T-helper 2 cell treated with Interferon-gamma antibody and Interleukin-4, amounts not matched to agents 100 ng/mL and 5 ng/mL, for 36 hours (primary cell): ENCODE results near the gene ATP8A2. TPM values are rescaled to one million over a fixed set of nuclear protein-coding genes. Genes with fewer than 3 reads are reported as not detected.

ENCODE experiments used
- intact Hi-C: fragments of 100-400 bp; cut with micrococcal nuclease; formaldehyde crosslinking; loops from one replicate; pipeline ENCODE4 v1.15.1; 2023
- total RNA-seq: library from RNA; stranded (reverse); gene quantifications from 2 replicates; pipeline ENCODE4 v1.2.3, GENCODE V29; 2022

ATP8A2 gene
- total RNA-seq, 1 donor from 2014 or later = 0.50 TPM

DNA sequence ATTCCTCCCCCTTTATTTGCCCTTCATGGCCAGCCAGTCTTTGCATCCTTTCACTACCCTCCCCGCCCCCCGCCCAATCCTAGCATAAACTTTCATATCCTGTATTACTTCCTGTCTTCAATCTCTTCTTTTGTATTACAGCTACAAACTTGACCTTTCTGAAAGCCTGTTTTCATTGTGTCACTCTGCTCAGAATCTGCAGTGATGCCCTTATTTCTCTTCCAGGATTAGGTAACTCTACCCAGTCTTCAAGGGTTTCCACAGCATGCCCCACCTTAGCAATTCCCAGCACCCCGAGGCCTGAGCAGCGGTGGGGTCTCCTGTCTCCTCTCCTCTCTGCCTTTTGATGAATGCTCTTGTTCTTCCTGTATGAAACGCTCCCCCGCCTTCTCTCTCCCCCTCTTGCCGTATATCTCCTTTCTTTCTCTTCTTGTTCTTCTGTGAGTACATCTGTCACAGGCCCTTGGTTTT is 534.5 kb downstream of the ATP8A2 start:
- intact Hi-C loops = no loop called here

DNA sequence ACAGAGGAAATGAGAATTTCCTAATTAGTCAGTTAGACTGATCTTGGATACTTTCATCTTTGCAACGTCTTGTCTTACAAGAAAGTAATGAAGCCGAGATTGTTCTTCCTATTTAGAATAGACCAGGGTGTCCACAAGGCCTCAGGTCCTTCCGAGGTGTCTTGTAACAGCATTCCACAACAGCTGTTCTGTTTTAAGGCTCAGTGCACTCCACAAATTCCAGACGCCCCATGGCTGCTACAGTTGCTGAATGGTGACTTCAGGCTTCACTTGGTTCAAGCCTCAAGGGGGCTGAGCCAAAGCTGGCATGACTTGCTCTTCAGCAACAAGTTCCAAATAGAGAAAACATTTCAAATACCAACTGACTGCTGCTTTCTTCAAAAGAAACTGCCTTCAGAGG is 536.6 kb downstream of the ATP8A2 start:
- intact Hi-C loops = no loop called here

DNA sequence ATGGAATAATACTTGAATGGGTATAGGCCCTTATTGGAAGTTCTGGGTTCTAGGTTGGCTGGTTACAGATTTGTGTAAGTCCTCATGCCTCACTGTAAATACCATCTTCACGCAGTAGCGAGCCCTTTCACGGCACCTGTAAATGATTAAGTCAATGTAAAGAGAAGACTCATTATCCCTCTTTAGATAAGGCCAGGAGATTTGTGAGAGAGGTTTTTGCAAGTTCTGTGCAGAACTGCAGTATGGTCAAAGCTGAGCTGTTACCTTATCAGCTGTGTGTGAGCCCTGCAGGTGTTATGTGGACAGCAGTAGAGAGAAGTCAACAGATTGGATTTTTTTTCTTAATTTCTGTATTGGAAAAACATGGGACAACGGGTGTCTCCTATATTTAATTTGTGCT is 538.5 kb downstream of the ATP8A2 start:
- intact Hi-C loops = no loop called here

DNA sequence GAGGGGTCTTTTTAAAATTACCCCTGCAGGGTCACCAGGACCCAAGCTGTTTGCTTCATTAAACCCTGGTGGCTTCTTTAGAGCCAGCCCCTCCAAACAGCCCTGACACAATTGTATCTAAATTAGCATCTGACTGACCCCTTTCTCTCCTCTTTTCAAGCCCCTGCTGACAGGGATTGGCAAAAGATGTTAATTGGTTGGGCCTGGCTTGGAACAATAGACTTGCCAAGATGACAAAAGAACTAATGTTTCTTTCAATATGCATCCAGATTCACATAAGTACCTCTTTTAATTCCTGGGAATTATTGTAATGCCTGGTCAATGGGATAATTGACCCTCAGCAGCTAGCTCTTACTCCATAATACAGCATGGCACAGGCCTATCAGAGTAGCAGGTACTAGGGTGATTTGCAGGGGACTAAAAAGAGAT is 539.2 kb downstream of the ATP8A2 start:
- intact Hi-C loops = no loop called here

DNA sequence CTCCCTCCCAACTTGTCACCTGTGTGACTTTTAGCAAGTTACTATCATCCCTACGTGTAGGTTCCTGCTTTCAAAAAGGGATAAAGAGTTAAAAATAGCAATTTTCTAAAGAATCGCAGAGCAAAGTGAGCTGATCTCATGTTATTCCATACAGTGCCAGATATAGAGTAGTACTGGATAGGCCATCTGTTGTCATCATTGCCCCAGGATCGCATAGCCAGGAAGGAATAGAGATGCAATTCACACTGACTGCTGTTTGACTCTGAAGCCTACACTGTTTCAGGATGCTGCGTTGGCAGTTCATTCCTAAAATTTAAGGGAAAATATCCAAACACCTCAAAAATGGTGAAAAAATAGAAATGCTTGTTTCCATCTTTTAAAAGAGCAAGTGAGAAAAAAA is 541.2 kb downstream of the ATP8A2 start:
- intact Hi-C loops = no loop called here

DNA sequence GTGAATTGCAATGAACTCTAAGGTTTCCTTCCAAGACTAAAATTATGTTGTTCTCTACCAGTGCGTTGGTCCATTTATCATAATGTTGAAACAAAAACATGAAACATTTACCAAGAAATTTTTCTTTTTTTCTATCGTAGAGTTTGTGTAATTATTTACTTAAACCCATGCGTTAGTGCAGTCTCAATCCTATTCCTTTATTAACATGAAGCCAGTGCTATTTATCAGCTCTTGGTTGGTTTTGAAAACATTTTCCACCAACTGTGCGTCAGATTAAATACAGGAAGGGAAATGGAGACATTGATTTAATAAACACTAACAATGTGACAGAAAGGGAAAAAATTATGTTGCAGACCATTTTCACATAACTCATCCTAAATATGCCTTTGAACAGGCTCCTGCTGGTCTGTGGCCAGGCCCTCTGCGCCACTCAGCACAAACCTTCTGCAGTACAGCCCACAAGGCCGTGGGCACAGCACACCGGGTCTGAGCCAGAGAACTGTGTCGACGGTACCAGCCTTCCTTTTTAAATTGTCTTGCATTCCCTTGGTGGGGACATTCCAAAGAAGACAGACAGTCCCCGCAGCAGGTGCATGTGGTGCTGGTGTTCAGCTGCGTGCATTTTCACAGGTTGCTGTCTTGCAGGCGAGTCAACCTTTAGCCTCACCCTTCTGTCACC is 544.2 kb downstream of the ATP8A2 start:
- intact Hi-C loops = no loop called here

DNA sequence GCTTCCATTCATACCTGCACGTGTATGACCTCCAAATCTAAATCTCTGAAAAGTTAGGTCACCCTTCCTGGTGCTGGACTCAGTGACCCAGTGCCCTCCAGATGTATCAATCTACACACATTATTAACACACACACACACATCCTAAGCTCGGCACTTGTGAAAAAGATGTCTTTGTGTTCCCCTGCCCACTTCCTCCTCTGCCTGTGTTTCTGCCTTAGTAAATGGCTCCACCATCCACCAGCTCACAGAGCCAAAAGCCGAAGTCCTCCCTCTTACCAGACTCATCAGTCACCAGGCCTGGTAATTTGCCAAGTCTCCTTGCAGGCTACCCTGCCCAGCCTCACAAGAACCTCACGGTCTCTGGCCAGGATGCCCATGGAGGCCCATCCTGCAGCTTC is 548.5 kb downstream of the ATP8A2 start:
- intact Hi-C loops = no loop called here

DNA sequence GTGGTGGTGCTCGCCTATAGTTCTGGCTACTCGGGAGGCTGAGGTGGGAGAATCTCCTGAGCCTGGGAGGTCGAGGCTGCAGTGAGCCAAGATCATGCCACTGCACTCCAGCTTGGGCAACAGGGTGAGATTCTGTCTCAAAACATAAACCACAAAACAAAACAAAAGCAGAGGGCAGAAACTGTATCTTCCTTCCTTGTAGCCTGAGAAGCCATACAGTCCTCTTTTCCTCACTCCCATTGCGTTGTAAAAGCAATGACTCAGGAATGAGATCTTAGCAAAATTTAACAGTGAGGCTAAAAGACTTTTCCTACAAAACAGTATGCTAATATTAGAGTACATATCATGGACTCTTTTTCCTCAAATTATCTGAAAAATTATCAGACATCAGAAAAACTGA is 549.2 kb downstream of the ATP8A2 start:
- intact Hi-C loops = no loop called here

DNA sequence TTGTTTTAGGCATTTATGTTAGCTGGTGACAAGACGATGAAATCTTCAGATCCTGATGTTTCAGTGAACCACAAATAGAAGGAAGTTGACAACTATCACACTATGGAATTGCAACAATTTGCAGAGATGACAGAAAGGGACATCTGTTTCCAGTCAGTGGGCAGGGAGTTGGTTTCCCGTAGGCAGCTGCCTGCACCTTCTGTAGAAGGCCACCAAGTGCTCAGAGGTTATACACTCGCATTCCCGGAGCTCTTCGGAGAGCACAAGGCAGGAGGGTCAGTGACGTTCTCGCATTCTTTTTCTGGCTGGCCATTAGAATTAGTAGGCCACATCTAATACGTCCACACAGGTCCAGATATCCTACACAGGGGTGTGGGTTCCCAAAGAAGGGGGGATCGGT is 550.6 kb downstream of the ATP8A2 start:
- intact Hi-C loops = no loop called here

DNA sequence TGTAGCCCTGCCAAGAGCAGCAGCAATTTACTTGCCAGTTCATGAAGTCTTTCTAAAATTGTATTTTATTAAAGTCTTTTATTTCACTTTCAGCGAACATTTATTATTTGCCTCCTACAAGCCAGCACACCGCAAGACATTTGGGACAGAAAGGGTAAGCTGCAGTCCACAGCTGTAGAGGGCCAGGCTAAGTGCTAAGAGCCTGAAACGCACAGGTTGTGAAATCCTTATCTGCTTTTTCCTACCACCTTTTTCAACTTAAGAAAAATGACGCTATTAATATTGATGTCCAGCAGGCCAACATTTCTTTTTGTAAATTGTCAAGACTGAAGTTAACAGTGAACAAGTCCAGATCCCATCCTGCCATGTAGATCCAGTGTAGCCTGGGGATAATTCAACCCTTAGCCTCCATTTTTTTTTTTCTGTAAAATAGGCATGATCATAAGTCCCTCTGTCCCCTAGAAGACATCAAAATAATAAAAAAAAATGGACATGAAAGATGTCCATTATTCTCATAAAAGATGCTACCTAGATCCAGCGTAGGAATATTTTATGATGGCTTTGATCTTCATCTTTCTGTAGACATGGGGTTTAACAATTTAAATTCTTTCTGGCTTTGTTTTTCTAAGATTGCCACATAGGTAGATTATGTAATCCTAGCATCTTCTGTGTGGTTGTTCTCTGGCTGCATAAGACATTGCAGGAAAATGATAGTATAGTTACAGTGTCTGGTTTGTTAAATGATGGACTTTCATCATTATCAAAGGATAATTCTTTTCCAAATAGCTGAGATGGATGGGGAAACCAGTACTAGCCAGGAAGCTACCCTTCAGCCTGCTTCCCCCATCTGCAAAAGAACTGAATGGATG is 551.7 kb downstream of the ATP8A2 start:
- intact Hi-C loops = no loop called here

DNA sequence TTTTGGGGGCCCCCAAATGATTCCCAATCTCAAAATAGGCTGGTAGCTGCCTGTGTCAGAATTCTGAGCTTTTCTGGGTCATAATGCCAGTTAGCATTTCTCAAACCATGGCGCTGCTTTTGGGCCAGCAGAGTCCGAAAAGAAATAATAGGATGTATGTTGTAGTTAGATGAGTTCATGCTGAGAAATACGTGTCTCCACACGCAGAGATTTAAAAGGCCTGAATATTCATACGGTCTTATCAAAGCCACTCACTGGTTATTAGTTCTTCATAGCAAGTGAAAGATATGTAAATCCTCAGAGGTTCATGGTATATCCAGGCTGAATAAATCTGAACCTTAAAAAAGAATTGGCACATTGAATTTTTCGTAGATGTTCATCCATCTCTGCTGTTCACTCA is 555.6 kb downstream of the ATP8A2 start:
- intact Hi-C loops = no loop called here

DNA sequence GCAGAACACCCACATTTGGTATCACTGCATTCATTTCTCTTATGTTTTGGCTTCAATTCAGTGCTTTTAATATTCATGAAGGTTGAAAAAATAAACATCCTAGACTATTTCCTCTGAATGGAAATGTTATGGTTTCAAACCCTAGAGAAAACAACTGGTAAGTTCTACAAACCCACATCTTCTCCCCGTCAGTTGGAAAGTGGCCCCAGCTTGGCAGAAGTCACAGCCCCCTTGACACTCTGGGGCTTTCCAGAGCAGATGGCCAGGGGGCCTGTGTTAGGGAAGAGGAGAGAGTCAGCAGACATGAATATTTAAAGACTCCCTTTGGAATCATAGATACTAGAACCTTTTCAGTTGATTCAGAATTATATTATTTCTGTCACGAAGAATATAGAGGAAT is 556.2 kb downstream of the ATP8A2 start:
- intact Hi-C loops = no loop called here

DNA sequence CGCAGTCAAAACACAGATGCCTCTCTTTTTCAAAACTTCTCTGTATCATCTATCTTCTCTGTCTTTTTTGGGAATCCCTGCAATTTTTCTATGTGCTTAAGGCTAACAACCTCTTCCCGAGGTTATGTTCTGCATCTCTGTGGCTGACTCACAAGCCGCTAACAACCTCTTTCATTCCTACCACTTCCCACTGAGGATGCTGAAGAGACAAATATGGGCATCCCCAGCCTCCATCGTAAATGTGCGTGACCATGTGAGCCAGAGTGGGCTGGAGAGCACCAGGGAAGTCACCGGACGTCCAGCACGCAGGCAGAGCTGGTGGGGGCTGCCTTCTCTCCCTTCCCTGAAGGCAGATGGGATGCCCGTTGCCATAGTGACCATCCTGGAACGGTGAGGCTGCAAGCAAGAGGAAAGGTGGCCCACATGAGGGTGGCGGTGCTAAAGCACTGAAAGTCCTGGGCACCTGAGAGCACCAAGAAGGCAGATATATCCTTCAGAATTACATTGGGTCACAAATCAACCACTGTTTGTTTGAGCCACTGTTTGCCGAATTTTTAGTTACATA is 557.2 kb downstream of the ATP8A2 start:
- intact Hi-C loops = no loop called here

DNA sequence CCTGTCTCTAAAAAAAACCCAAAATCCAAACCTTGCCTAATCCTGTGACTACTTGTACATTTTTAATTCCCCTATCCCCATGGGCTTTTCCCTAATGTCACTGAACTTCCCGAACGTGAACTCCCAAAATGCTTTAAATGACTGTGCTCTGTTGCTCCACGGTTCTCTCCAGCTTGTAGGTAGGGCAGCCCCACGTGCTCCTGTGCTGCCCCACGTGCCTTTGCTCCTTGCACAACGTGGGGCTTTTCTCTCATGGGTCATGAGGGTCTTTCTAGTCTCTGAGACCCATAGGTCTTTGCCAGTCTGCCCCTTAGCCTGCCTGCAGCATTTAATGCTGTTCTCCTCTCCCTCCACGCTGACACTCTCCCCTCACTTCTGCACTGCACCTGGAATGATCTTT is 558.0 kb downstream of the ATP8A2 start:
- intact Hi-C loops = no loop called here

DNA sequence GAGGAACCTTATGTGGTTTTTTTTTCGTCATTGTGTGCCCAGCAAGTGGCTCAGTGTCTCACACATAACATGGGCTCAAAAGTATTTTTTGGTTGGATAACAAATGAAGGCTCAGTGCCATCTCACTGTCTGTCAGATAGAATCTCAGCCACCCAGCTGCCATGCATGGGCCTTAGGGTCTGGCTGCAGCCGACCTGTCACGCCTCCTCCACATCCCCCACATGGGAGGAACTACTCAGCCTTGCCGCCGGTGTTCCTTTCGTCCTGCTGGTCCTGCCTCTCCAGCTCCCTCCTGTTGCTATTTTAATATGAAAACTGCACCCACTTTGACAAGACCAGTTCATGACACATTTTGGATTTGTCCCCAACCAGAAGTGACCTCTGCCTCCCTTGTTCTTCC is 558.9 kb downstream of the ATP8A2 start:
- intact Hi-C loops = no loop called here

DNA sequence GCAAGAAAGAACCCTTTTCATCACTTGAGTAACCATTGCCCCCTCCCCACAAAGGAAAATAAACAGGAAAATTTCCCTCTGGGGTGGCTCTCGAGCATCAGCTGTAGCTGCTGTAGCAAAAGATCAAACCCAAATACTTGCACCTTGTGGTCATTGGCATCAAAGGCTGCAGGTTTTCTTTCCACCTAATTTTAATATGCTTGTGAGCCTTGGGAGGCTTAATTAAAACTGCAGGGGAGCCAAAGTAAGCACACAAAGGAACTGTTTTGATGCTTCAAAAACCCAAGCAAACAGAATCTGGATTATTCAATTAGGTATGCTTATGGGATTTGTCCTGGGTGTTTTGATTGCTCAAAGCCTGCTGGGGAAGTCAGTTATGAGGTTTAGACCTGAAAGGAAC is 560.6 kb downstream of the ATP8A2 start:
- intact Hi-C loops = no loop called here

DNA sequence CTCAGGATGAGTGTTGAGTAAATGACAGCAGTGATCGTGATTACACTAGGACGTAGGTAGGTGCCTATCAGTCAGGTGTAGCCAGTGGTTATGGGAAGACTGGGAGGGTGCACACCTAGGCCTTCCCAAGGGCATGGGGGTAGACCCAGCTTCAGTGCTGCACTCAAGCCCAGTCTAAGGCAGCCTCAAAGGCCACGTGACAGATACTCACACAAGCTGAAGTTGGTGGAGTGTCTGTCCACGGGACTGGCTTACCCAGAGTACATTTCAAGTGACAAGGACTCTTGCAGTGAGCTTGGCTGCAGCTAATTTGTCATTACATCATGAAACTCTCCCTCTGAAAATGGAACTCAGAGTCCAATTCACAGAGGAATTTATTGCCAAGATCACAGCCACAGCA is 561.7 kb downstream of the ATP8A2 start:
- intact Hi-C loops = no loop called here

DNA sequence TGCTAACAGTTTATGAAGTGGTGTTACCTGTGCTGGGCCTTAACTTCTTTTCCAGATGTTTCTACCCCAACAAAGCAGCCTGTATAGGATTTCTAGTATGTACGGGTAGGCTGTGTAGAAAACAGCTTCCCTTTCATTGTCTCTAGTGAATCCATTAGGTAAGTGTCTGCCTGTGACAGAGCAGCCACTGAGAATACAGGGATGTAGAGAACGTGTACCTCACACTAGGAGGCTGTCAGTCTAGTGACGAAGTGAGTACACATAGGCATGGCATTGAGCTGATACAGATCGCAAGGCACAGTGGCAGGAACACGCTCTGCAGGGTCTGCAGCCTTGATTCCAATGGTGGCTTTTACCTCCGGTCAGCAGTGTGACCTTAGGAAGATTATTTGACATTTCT is 562.4 kb downstream of the ATP8A2 start:
- intact Hi-C loops = no loop called here

DNA sequence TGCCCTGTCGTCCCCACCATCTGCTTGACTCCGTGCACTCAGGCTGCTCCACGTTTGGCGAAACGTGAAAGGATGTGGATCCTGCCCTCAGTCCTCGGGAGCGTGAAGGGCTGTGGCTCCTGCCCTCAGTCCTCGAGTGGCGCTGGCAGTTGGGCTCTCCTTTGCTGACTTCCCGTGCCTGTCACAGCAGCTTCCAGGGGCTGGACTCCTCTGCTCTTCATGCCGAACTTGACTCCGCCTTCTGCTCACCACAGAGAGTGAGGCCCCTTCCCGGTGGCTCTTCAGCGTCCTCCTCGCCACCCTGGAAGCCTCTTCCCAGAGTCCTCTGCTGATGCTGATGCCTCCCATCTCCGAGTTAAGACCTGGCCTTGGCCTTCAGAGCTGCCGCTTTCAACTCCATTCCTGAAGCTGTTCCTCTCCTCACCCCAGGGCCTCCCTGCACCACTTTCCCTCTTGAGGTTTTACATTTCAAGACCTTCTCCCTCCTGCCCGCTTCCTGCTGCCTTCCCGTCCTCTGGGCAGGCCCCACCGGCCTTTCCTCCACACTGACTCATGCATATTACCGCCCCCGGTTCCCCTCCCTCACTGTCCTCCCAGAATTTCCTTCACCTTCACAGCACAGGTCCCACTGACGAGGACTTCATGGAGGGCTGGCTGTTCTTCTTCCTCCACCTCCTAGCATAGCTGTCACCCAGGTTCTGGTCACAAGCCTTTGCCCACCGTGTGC is 568.4 kb downstream of the ATP8A2 start:
- intact Hi-C loops = no loop called here

DNA sequence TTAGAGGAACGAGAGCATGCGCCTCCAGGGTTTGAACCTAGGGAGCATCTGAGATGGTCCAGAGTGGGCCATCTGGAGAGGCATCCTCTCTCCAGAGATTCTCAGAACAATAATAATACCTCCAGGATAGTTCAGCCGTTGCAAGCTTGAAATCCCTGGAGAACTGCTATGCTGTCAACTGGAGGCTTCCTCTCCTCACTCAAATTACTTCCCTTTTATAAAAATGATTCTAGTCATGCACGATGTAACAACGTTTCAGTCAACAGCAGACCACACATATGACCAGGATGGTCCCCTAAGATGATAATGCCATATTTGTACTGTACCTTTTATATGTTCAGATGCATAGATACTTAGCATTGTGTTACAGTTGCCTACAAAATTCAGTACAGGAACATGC is 571.3 kb downstream of the ATP8A2 start:
- intact Hi-C loops = no loop called here

DNA sequence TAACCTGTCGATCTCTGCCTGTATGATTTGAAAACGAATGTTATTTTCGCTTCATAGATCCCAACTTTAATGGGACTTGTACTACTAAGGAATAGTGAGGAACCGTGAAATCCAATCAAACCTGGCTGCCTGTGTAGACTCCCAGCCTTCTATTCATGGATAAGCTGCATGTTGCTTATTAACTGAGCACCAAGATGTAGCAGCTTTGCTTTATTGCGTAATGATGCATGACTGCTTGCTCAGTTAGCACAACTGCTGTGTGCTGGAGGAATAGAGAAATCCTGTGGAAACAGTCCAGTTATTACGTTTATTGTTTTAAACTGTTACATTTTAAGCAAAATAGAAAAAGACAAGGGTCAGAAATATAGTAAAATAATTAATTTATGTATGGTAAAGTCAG is 571.9 kb downstream of the ATP8A2 start:
- intact Hi-C loops = no loop called here

DNA sequence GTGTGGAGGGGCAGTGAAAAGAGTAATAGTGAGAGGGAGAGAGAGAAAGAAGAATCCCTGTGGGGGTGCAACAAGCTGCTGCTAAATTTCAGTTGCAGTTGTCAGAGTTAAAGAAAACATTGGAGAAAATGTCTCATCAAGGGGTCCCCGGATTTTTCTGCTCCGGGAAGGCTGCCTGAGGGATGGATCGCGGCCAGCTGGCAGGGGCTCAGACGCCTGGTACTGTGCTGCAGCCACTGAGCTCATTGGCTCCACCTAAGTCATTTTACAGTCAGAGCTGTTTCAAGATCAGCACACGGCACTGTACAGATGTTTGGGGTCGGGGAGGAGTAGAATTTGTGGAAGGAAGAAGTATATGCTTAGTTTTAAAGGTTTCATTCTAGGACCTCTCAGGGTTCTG is 573.8 kb downstream of the ATP8A2 start:
- intact Hi-C loops = no loop called here
